Left lobe of liver (tissue), 2 donors: Measurements from ENCODE around the gene ADAMTS17. TPM values are rescaled to one million over a fixed set of nuclear protein-coding genes. Genes with fewer than 3 reads are reported as not detected.
A peak's percentile ranks its signal among the peaks of the same experiment; 100 is the strongest.

Experiments
- ATAC-seq: fragments of 200-7000 bp; cut with Tn5 transposase; one replicate; pipeline ENCODE4 v1.9.1; 2020; ENCODE audit warnings: mild to moderate bottlenecking, moderate library complexity
- DNase-seq: peaks from one replicate; pipeline ENCODE4 v3.0.0-alpha.2; 2020; ENCODE audit warnings: low spot score
- total RNA-seq: library from RNA; stranded (reverse); gene quantifications from one replicate; pipeline ENCODE4 v1.2.1, GENCODE V29; 2021
- donor health status: DM: no; HTN: no; CAD: no; lungs with moderate emphysema.
- donor health status: DM: no; HTN: yes; CAD: no.

The ADAMTS17 gene
- total RNA-seq, 1 donor from 2014 or later: 22.4 TPM

DNA sequence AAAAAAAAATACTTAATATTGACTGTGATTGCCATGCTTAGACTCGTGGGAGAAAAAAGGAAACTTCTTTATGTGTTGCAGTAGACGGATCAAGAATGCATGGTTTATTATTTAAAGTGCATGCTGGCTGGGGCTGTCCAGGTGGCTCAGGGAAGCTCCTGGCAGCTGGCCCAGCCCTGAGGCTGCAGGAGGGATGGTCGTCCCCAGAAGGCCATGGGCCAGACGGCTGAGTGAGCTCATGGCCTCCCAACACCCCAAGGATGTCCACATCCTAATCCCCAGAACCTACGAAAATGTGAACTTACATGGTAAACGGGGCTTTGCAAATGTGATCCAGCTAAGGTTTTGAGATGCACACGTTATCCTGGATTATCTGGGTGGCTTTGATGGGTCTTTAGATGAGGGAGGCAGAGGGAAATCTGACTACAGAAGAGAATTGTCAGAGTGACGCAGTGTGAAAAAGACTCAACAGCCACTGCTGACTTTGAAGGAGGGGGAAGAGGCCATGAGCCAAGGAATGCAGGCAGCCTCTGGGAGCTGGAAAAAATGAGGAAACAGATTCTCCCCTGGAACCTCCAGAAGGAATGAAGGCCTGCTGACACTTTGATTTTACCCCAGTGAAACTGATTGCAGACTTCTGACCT lies 29.8 kb downstream of the ADAMTS17 start:
- DNase-seq: no peak
- no peak for ATAC-seq

GRCh38 chr15:100311154-100311625 lies 30.6 kb downstream of the ADAMTS17 start:
- DNase-seq (no peak), ATAC-seq (no peak)

- DNase-seq: no peak
- ATAC-seq: no peak
Measured at GRCh38 chr15:100310513-100311153, 31.1 kb downstream of the ADAMTS17 start.

- no peak for DNase-seq
- no peak for ATAC-seq
Measured at GRCh38 chr15:100310041-100310405, 31.8 kb downstream of the ADAMTS17 start.

DNA sequence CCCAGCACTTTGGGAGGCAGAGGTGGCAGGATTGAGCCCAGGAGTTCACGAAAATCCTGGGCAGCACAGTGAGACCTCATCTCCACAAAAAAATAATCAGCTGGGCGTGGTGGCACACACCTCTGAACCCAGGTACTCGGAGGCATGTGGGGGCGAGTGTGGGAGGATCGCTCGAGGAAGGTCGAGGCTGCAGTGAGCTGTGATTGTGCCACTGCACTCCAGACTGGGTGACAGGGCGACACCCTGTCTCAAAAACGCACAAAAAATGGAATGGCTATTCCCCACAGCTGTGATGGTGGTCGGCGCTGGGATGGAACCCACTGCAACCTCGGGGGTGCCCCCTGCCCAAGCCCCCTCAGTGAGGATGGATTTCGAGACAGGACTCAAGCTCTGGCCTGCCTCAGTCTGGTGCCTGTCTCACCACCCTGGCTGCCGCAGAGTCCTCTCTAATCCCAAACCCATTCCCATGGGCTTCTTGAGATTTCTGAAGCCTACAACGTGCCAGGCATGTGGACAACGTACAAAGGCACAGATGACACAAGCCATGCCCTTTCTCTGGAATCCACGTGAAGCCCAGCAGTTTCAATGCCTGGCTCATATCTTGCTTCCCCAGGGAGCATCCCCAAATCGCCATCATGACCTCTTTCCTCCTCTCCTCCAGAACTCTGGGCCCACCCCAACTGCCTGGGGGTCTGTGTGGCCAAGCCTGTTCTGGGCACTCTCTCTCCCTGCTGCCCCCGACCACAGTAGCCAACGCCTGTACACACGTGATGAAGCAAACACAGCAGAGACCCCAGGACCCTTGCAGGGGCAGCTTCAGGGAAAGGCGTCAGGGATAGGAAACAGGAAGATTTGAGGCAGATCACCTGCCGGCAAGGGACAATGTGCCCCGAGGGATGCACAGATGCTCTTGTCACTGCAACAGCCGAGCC lies 32.4 kb downstream of the ADAMTS17 start:
- no peak for DNase-seq
- ATAC-seq: no peak

DNA sequence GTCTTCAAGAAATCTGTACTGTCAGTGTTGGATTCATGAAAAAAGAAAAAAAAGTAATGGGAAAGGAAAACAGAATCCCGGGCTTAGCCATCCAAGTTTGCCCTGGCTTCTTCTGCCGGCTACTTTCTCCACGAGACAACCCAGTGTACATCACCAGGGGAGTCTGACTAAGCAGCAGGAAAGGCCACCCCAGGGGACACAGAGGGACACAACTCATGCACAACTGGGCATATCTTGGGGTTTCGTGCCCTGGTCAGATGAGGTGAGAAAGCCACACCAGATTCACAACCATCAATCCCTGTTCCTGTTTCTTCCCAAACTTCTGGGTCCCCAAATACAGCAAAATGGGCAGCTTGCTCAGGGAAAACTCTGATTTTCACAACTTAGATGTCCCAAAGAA lies 33.2 kb downstream of the ADAMTS17 start:
- DNase-seq (no peak), ATAC-seq (no peak)

DNA sequence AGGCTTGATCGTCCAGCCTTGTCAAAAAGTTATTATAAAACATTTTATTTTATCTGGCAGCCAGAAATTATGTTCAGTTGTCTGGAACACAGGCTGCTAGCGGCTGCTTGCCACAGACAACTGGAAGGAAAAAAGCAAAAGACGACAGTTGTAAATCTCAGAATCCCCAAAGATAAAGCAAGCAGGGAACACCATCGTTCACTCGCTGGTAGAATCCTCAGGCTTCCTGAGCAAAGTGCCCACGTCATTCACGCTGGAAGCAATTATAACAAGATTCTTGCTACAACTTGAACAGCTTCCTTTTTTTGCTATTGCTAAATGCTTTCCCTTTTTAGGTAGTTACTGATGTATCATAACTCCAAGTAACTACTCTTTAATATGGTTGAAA lies 33.6 kb downstream of the ADAMTS17 start:
- ATAC-seq (no peak), DNase-seq (no peak)

- ATAC-seq (no peak), DNase-seq (no peak)
Measured at GRCh38 chr15:100307241-100308212, 34.2 kb downstream of the ADAMTS17 start.

DNA sequence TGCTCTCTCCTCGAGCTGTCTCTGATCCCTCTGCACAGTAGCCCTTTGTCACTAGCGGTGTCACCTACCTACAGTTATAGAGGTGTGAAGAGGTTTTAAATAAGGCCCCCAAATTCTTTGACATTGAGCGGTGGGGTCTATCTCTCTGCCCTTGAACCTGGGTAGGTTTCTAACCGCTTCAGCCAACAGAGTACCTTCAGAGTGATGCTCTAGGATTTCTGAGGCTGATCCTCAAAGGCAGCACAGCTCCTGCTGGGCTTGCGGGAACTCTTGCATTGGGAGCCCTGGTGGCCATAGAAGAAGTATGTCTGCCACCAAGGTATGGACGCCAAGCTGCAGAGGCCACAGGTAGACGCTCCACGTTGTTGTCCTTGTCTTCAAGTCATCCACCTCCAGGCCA lies 35.7 kb downstream of the ADAMTS17 start:
- DNase-seq (no peak), ATAC-seq (no peak)

GRCh38 chr15:100301910-100302431 lies 39.8 kb downstream of the ADAMTS17 start:
- ATAC-seq (no peak), DNase-seq (no peak)

DNA sequence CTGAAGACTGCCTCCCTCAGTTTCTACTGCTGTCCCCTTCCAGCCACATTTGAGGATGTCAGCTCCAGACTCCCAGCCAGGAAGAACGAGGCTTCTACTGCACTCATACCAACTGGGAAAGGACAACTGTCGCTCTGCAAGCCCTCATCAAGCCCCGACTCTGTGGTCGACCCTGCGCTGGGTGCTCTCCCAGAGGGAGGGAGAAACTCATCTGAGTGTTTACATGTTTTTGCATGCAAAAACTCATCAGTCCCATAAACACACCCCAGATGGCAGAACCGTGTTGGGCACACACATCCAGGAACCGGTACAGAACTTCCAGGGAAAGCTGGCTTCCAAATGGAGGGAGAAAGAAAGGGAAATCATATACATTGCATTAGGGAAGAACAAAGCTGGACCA lies 43.5 kb downstream of the ADAMTS17 start:
- no peak for DNase-seq
- no peak for ATAC-seq

- ATAC-seq (no peak), DNase-seq (no peak)
Measured at GRCh38 chr15:100297812-100298211, 44.0 kb downstream of the ADAMTS17 start.

DNA sequence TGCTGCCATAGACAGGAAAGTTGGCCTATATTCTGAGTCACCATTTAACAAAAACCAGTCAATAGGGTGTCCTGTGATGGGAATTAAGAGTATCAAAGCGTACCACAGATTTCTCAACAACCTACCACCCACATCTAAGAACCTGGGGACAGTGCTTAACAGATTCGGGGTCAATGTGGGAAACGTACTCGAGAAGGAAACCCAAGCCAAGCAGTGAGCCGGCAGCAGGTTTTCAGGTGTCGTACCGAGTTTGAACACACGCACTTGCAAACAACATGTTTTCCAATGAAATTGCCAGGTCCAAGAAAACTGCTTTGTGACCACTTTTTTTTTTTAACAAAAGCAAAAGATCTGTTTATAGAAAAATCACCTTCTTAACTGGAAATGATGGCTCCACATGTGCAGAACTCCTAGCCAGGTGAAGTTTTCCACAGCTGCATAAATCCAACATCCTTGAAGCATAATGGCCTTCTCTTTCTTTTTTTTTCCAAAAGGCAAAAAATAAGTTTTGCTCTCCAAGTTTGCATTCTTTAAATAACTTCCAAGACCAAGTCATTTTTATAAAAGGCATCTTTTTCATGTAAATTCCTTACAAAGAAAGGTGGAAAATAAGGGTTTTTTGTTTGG lies 45.7 kb downstream of the ADAMTS17 start:
- no peak for DNase-seq
- no peak for ATAC-seq

DNA sequence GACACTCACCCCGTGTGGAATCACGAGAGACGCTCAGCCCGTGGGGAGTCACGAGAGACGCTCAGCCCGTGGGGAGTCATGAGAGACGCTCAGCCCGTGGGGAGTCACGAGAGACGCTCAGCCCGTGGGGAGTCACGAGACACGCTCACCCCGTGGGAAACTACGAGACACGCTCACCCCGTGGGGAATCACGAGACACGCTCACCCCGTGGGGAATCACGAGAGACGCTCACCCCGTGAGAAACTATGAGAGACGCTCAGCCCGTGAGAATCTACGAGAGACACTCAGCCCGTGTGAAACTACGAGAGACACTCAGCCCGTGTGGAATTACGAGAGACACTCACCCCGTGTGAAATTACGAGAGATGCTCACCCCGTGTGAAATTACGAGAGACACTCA lies 49.8 kb downstream of the ADAMTS17 start:
- ATAC-seq (no peak), DNase-seq (no peak)

DNA sequence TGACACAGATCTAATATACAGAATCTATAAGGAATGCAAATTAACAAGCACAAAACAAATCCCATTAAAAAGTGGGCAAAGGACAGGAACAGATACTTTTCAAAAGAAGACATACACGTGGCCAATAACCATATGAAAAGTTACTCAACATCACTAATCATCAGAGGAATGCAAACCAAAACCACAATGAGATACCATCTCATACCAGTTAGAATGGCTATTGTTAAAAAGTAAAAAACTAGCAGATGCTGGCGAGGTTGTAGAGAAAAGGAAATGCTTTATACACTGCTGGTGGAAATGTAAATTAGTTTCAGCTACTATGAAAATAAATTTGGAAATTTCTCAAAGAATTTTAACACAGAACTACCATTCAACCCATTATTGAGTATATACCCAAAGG lies 50.7 kb downstream of the ADAMTS17 start:
- DNase-seq: no peak
- ATAC-seq: no peak

DNA sequence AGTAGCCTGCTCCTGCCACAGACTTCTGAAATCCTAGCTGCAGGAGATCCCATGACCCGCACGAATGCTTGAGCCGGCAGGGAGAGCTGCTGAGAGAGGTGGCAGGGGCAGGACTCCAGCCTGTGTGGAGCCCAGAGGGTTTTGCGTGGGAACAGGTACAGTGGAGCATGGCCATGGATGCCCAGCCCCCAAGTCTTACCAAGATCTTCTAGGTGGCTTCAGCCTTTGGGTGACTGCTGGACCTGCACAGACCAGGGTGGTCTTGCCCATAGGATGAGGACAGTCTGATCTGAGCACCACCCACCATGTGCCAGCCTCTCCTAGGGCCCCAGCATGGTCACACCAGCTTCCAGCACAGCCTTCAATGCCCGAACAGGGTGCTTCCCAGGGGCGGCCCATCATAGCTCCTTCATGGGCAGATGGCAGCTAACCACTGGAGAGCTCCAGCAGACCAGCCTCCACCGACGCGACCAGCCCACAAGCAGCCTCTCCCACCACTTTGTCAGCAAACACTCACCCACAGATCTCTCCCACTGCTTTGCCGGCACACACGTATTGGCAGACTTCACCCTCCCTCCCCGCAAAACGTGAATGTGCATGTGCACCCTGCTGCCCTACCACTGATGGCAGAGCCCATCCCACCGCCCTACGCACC lies 56.0 kb downstream of the ADAMTS17 start:
- no peak for DNase-seq
- no peak for ATAC-seq

GRCh38 chr15:100284701-100285100 lies 57.1 kb downstream of the ADAMTS17 start:
- ATAC-seq: peak; percentile 96
- DNase-seq: peak; percentile 91

- ATAC-seq: peak; percentile 71
- DNase-seq: peak; percentile 66
Measured at GRCh38 chr15:100284191-100284590, 57.6 kb downstream of the ADAMTS17 start.
